ENCODE results near the gene HDAC8.

GRCh38 chrX:72532366-72532765 lies 40.3 kb downstream of the HDAC8 start:
- TF ChIP-seq, protein P1, sequence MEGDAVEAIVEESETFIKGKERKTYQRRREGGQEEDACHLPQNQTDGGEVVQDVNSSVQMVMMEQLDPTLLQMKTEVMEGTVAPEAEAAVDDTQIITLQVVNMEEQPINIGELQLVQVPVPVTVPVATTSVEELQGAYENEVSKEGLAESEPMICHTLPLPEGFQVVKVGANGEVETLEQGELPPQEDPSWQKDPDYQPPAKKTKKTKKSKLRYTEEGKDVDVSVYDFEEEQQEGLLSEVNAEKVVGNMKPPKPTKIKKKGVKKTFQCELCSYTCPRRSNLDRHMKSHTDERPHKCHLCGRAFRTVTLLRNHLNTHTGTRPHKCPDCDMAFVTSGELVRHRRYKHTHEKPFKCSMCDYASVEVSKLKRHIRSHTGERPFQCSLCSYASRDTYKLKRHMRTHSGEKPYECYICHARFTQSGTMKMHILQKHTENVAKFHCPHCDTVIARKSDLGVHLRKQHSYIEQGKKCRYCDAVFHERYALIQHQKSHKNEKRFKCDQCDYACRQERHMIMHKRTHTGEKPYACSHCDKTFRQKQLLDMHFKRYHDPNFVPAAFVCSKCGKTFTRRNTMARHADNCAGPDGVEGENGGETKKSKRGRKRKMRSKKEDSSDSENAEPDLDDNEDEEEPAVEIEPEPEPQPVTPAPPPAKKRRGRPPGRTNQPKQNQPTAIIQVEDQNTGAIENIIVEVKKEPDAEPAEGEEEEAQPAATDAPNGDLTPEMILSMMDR (IDR thresholded peaks at IDR 0.05), result no peak
- no peak for TF ChIP-seq EP300 (IDR thresholded peaks at IDR 0.05)

Data from tibial nerve (tissue), 4 donors.